HL-60 (cell line): ENCODE data around the gene KNOP1.

Source experiments
- DNase-seq, 2 experiments: peaks; one replicate each; pipeline ENCODE4 v3.0.0-alpha.2; 2010 to 2020; ENCODE audit warnings: low read depth in 1 of 2, low spot score in 1 of 2
- H3K27ac ChIP-seq: fragments of 250-450 bp; sonication (Bioruptor Pico); replicated peaks from 2 replicates; pipeline ENCODE4 v1.5.1; 2020; ENCODE audit warnings: mild to moderate bottlenecking, moderate library complexity
- H3K27me3 ChIP-seq: fragments of 250-450 bp; sonication (Bioruptor Pico); 2 replicates; pipeline ENCODE4 v1.5.1; 2021; ENCODE audit warnings: mild to moderate bottlenecking, moderate library complexity; ENCODE audit not compliant: insufficient read depth, poor library complexity, severe bottlenecking
- H3K4me3 ChIP-seq: replicated peaks from 2 replicates; pipeline ENCODE4 v1.5.1; 2011; ENCODE audit warnings: mild to moderate bottlenecking, control low read depth, low read length; ENCODE audit not compliant: insufficient read depth
- GABPA ChIP-seq: IDR thresholded peaks from 2 replicates; pipeline ENCODE4 v1.6.1; 2012; ENCODE audit warnings: low read depth
- POLR2AphosphoS5 ChIP-seq: IDR thresholded peaks from 2 replicates; pipeline ENCODE4 v1.6.1; 2012; ENCODE audit warnings: low read depth
- SPI1 ChIP-seq: IDR thresholded peaks from 2 replicates; pipeline ENCODE4 v1.6.1; 2012; ENCODE audit warnings: low read depth, mild to moderate bottlenecking, borderline replicate concordance
- TF ChIP-seq, protein P1 (sequence below): IDR thresholded peaks from 2 replicates; pipeline ENCODE4 v1.6.1; 2012; ENCODE audit warnings: low read depth; ENCODE audit not compliant: insufficient replicate concordance
- TF ChIP-seq, protein P2 (sequence below): IDR thresholded peaks from one replicate; pipeline ENCODE4 v1.5.1; 2011; ENCODE audit warnings: low read length, control low read depth, inconsistent platforms; ENCODE audit not compliant: insufficient read depth

The KNOP1 gene

DNA sequence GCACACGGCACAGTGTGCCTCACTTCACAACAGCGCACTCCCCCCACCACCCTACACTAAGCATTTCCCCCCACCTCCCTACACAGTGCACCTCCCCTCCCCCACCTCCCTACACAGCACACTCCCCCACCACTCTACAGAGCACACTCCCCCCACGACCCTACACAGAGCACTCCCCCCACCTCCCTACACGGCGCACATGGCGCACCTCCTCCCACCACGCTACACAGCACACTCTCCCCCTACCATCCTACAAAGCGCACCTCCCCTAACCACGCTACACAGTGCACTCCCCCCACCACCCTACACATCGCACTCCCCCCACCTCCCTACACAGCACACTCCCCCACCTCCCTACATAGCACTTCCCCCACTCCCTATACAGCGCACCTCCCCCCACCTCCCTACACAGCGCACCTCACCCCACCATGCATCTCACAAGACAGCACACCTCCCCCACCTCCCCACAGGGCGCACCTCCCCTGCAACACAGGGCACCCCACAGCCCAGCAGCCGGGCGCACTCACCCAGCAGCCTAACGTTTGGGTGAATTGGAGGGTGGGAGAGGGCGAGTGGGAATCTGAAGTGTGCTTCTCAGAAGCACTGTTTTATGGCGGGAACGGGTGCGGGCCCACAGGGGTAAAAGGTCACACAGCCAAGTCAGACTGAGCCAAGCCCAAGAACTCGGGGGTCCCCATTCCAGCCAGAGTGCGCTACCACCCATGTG lies 10.3 kb downstream of the KNOP1 start:
- H3K27ac ChIP-seq, result no peak overlapping the region
- TF ChIP-seq, protein P1, sequence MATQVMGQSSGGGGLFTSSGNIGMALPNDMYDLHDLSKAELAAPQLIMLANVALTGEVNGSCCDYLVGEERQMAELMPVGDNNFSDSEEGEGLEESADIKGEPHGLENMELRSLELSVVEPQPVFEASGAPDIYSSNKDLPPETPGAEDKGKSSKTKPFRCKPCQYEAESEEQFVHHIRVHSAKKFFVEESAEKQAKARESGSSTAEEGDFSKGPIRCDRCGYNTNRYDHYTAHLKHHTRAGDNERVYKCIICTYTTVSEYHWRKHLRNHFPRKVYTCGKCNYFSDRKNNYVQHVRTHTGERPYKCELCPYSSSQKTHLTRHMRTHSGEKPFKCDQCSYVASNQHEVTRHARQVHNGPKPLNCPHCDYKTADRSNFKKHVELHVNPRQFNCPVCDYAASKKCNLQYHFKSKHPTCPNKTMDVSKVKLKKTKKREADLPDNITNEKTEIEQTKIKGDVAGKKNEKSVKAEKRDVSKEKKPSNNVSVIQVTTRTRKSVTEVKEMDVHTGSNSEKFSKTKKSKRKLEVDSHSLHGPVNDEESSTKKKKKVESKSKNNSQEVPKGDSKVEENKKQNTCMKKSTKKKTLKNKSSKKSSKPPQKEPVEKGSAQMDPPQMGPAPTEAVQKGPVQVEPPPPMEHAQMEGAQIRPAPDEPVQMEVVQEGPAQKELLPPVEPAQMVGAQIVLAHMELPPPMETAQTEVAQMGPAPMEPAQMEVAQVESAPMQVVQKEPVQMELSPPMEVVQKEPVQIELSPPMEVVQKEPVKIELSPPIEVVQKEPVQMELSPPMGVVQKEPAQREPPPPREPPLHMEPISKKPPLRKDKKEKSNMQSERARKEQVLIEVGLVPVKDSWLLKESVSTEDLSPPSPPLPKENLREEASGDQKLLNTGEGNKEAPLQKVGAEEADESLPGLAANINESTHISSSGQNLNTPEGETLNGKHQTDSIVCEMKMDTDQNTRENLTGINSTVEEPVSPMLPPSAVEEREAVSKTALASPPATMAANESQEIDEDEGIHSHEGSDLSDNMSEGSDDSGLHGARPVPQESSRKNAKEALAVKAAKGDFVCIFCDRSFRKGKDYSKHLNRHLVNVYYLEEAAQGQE, result no peak
- TF ChIP-seq POLR2AphosphoS5 (no peak), SPI1 (no peak), GABPA (no peak)
- TF ChIP-seq, protein P2, sequence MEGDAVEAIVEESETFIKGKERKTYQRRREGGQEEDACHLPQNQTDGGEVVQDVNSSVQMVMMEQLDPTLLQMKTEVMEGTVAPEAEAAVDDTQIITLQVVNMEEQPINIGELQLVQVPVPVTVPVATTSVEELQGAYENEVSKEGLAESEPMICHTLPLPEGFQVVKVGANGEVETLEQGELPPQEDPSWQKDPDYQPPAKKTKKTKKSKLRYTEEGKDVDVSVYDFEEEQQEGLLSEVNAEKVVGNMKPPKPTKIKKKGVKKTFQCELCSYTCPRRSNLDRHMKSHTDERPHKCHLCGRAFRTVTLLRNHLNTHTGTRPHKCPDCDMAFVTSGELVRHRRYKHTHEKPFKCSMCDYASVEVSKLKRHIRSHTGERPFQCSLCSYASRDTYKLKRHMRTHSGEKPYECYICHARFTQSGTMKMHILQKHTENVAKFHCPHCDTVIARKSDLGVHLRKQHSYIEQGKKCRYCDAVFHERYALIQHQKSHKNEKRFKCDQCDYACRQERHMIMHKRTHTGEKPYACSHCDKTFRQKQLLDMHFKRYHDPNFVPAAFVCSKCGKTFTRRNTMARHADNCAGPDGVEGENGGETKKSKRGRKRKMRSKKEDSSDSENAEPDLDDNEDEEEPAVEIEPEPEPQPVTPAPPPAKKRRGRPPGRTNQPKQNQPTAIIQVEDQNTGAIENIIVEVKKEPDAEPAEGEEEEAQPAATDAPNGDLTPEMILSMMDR, result no peak
- DNase-seq, result no peak
- H3K4me3 ChIP-seq, result no peak overlapping the region
- no peaks in the 10 kb centered on the region for H3K27me3 ChIP-seq

DNA sequence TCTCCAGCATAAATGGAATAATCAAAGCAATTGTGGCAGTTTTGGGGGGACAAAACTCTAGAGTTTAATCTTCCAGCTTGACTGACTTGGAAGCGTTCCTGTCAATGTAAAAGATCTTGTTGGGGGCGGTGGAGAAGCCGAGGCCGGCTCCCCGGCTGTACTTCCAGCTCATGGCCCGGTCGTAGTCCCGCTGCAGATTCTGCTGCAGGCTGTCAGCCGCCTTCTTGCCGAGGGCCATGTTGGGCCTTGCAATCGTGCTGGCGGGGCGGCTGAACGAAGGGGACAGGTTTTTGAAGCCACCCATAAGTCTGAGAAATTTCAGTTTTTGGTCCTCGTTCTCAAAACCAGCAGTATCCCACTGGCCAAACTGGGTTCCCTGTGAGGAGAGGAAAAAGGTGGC lies 11.2 kb downstream of the KNOP1 start:
- Histone ChIP-seq H3K4me3 (no peak overlapping the region), H3K27ac (no peak overlapping the region), H3K27me3 (no peaks in the 10 kb centered on the region)
- DNase-seq, result no peak
- no peak for TF ChIP-seq POLR2AphosphoS5
- TF ChIP-seq, protein P1, result no peak
- TF ChIP-seq GABPA, result no peak
- TF ChIP-seq SPI1, result no peak
- TF ChIP-seq, protein P2, result no peak

DNA sequence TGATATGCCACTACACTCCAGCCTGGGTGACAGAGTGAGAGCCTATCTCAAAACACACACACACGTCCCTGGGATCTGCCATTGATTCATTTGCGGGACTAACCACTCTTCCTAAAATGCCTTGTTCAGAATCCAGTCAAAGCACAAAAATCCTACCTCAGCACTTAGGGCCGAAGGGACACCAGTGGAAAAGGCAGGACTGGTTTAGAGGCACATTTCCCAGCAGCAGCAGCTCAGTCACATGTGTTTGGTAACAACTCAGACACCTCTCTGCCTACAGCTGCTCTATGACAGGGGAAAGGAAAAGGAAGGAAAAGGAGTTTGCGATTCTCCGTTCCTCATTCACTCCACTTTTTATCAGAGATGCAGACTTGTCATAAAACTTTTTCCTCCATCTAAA lies 12.2 kb downstream of the KNOP1 start:
- Histone ChIP-seq H3K4me3 (no peak overlapping the region), H3K27ac (no peak overlapping the region), H3K27me3 (no peaks in the 10 kb centered on the region)
- DNase-seq, result no peak
- TF ChIP-seq, protein P2, result no peak
- no peak for TF ChIP-seq POLR2AphosphoS5
- TF ChIP-seq, protein P1, result no peak
- TF ChIP-seq SPI1, result no peak
- TF ChIP-seq GABPA, result no peak
